ENCODE results near the gene DSTN.

- no peak for TF ChIP-seq GABPA (IDR thresholded peaks at IDR 0.05; ENCODE audit: low read depth)
- TF ChIP-seq CTCF (IDR thresholded peaks at IDR 0.05; ENCODE audit: insufficient read depth, low read length), result no peak
- no peak for TF ChIP-seq REST (IDR thresholded peaks at IDR 0.05; ENCODE audit: insufficient replicate concordance, low read depth)
These were observed 26.0 kb downstream of the DSTN start for GRCh38 chr20:17595856-17596255.

All from HL-60 (cell line).